H9 (cell line): ENCODE measurements around the gene RMND5A. TPM values are rescaled to one million over a fixed set of nuclear protein-coding genes. Genes with fewer than 3 reads are reported as not detected.

Experiments
- DNase-seq: peaks from one replicate; pipeline ENCODE4 v3.0.0-alpha.2; 2017
- H2AFZ ChIP-seq: one replicate; pipeline ENCODE4 v1.6.1; 2013; ENCODE audit warnings: mild to moderate bottlenecking, low read length, control low read depth, moderate library complexity
- H2AK5ac ChIP-seq: 2 replicates; pipeline ENCODE4 v1.6.1; 2013; ENCODE audit warnings: low read length, control low read depth, mixed read lengths; ENCODE audit not compliant: insufficient read length
- H2BK120ac ChIP-seq: one replicate; pipeline ENCODE4 v1.6.1; 2013; ENCODE audit warnings: low read depth, mild to moderate bottlenecking, low read length, control low read depth, inconsistent platforms; ENCODE audit not compliant: poor library complexity, severe bottlenecking
- H2BK12ac ChIP-seq: 2 replicates; pipeline ENCODE4 v1.6.1; 2013; ENCODE audit warnings: low read length, control low read depth, mixed read lengths, low read depth; ENCODE audit not compliant: insufficient read length
- H2BK15ac ChIP-seq: 2 replicates; pipeline ENCODE4 v1.6.1; 2013; ENCODE audit warnings: low read depth, low read length, control low read depth
- H2BK20ac ChIP-seq: one replicate; pipeline ENCODE4 v1.6.1; 2013; ENCODE audit warnings: low read depth, mild to moderate bottlenecking, low read length, control low read depth, inconsistent platforms; ENCODE audit not compliant: poor library complexity, severe bottlenecking
- H2BK5ac ChIP-seq: 2 replicates; pipeline ENCODE4 v1.6.1; 2013; ENCODE audit warnings: low read length, control low read depth, mixed read lengths; ENCODE audit not compliant: insufficient read length
- H3K14ac ChIP-seq: 2 replicates; pipeline ENCODE4 v1.6.1; 2013; ENCODE audit warnings: low read length, control low read depth; ENCODE audit not compliant: insufficient read depth
- H3K18ac ChIP-seq: 2 replicates; pipeline ENCODE4 v1.6.1; 2013; ENCODE audit warnings: low read depth, mild to moderate bottlenecking, mixed read lengths, low read length, control low read depth; ENCODE audit not compliant: insufficient read length
- H3K23ac ChIP-seq: 2 replicates; pipeline ENCODE4 v1.6.1; 2013; ENCODE audit warnings: low read length, control low read depth, mixed read lengths, low read depth; ENCODE audit not compliant: insufficient read length
- H3K23me2 ChIP-seq: 2 replicates; pipeline ENCODE4 v1.6.1; 2013; ENCODE audit warnings: low read depth, mild to moderate bottlenecking, mixed read lengths, low read length, control low read depth; ENCODE audit not compliant: insufficient read length, poor library complexity, severe bottlenecking
- H3K27ac ChIP-seq: 2 replicates; pipeline ENCODE4 v1.5.1; 2013; ENCODE audit warnings: low read length, control low read depth, mixed read lengths, low read depth; ENCODE audit not compliant: insufficient read length
- H3K27me3 ChIP-seq: 2 replicates; pipeline ENCODE4 v1.6.1; 2013; ENCODE audit warnings: low read length, control low read depth, inconsistent platforms; ENCODE audit not compliant: insufficient read depth
- H3K4ac ChIP-seq: 2 replicates; pipeline ENCODE4 v1.6.1; 2013; ENCODE audit warnings: low read depth, mild to moderate bottlenecking, control low read depth, inconsistent platforms, low read length, moderate library complexity
- H3K4me1 ChIP-seq: 2 replicates; pipeline ENCODE4 v1.6.1; 2013; ENCODE audit warnings: low read length, control low read depth, inconsistent platforms; ENCODE audit not compliant: insufficient read depth
- H3K4me2 ChIP-seq: 2 replicates; pipeline ENCODE4 v1.6.1; 2013; ENCODE audit warnings: low read length, control low read depth, mixed read lengths; ENCODE audit not compliant: insufficient read length, insufficient read depth
- H3K56ac ChIP-seq: 2 replicates; pipeline ENCODE4 v1.6.1; 2013; ENCODE audit warnings: low read depth, mild to moderate bottlenecking, mixed read lengths, low read length, control low read depth; ENCODE audit not compliant: insufficient read length
- H3K79me1 ChIP-seq: 2 replicates; pipeline ENCODE4 v1.6.1; 2013; ENCODE audit warnings: low read depth, mild to moderate bottlenecking, moderate library complexity, low read length, control low read depth, inconsistent platforms; ENCODE audit not compliant: insufficient read depth, poor library complexity, severe bottlenecking
- H3K79me2 ChIP-seq: 2 replicates; pipeline ENCODE4 v1.6.1; 2013; ENCODE audit warnings: low read length, control low read depth, inconsistent platforms; ENCODE audit not compliant: insufficient read depth
- H3K9ac ChIP-seq: 2 replicates; pipeline ENCODE4 v1.6.1; 2013; ENCODE audit warnings: low read length, control low read depth, mixed read lengths; ENCODE audit not compliant: insufficient read length; ENCODE audit errors: extremely low read depth
- H3K9me3 ChIP-seq: one replicate; pipeline ENCODE4 v1.6.1; 2013; ENCODE audit warnings: low read depth, low read length, inconsistent platforms; ENCODE audit not compliant: control insufficient read depth
- H3T11ph ChIP-seq: one replicate; pipeline ENCODE4 v1.6.1; 2013; ENCODE audit warnings: mild to moderate bottlenecking, low read length, control low read depth, inconsistent platforms
- H4K20me1 ChIP-seq: one replicate; pipeline ENCODE4 v1.6.1; 2013; ENCODE audit not compliant: control insufficient read depth, insufficient read length, insufficient read depth
- H4K5ac ChIP-seq: 2 replicates; pipeline ENCODE4 v1.6.1; 2013; ENCODE audit warnings: low read depth, mild to moderate bottlenecking, mixed read lengths, low read length, control low read depth; ENCODE audit not compliant: insufficient read length
- H4K8ac ChIP-seq: replicated peaks from 2 replicates; pipeline ENCODE4 v1.6.1; 2013; ENCODE audit warnings: low read length, control low read depth, mixed read lengths, low read depth; ENCODE audit not compliant: insufficient read length
- H4K91ac ChIP-seq: 2 replicates; pipeline ENCODE4 v1.6.1; 2013; ENCODE audit warnings: low read depth, mild to moderate bottlenecking, moderate library complexity, mixed read lengths, low read length, control low read depth; ENCODE audit not compliant: insufficient read length
- H3K27ac Mint-ChIP-seq, 3 experiments: 2 replicates in 2 of 3; 3 replicates in 1 of 3; pipeline ENCODE4 v1.8.0; 2020 to 2021; ENCODE audit warnings: mixed read lengths in 3 of 3, mild to moderate bottlenecking in 1 of 3, moderate library complexity in 1 of 3
- H3K27me3 Mint-ChIP-seq: 2 replicates; pipeline ENCODE4 v1.8.0; 2021; ENCODE audit warnings: low read depth, mild to moderate bottlenecking, moderate library complexity, mixed read lengths
- H3K36me3 Mint-ChIP-seq, 3 experiments: 2 replicates in 2 of 3; 3 replicates in 1 of 3; pipeline ENCODE4 v1.8.0; 2020 to 2021; ENCODE audit warnings: low read depth in 3 of 3, mixed read lengths in 3 of 3; ENCODE audit not compliant: insufficient read depth in 1 of 3
- H3K4me1 Mint-ChIP-seq, 2 experiments: 2 replicates each; pipeline ENCODE4 v1.8.0; 2020; ENCODE audit warnings: mixed read lengths in 2 of 2
- H3K4me3 Mint-ChIP-seq, 2 experiments: 2 replicates in 1 of 2; 3 replicates in 1 of 2; pipeline ENCODE4 v1.8.0; 2020 to 2021; ENCODE audit warnings: mild to moderate bottlenecking in 2 of 2, mixed read lengths in 2 of 2, moderate library complexity in 1 of 2
- H3K9me3 Mint-ChIP-seq, 2 experiments: 2 replicates in 1 of 2; 3 replicates in 1 of 2; pipeline ENCODE4 v1.8.0; 2020; ENCODE audit warnings: mild to moderate bottlenecking in 2 of 2, mixed read lengths in 2 of 2, moderate library complexity in 1 of 2
- WGBS: extraction: QIAGEN DNeasy Blood & Tissue Kit; methylation state at CpG from one replicate; pipeline ENCODE4 v1.1.7; 2013; ENCODE audit warnings: missing lambda C conversion rate, low lambda C conversion rate, mixed read lengths; ENCODE audit not compliant: insufficient read length; ENCODE audit errors: extremely low coverage; 5-methylcytosine and 5-hydroxymethylcytosine counted together
- total RNA-seq: library from RNA; stranded (reverse); gene quantifications from 2 replicates; pipeline ENCODE4 v1.2.1, GENCODE V29; 2021
- TF ChIP-seq, protein P1 (sequence below): fragments of 200-600 bp; sonication (generic); conservative IDR thresholded peaks from 3 replicates; pipeline ENCODE4 v1.8.0; 2021; ENCODE audit warnings: antibody characterized with exemption, mild to moderate bottlenecking

The RMND5A gene
- total RNA-seq, 1 experiment from 2014 or later: 48.8 TPM

DNA sequence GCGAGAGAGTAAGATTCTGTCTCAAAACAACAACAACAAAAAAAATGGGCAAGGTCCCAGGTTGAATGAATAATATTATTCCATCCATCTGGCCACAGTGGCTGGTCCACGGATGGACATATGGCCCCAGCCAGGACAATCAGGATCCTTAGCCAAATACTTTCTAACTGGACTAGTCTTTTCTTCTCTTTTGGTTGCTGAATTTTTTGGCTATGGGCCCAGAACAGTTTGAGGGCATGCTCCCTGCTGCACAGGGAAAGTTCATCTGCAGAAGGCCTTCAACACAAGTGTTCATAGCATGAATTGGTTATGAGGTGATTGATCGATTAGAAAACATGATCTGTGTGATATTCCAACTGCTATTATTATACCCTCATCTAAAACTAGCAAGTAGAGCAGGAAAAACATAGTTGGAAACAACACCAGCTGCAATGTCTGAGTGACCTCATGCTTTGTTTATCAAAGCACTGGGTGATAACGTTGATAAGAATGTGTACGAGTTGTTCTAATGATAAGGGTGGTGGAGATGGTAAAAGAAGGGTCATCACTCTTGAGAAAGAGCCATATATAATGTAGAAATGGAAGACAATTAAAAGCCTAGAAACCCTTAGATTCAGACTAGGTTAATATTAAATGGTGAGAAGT, 48.6 kb upstream of the RMND5A start:
- Histone ChIP-seq H4K20me1 (no peaks in the 10 kb centered on the region), H3K4ac (no peak overlapping the region), H3K9ac (no peak overlapping the region), H3K27me3 (no peaks in the 10 kb centered on the region), H3K4me1 (no peaks in the 10 kb centered on the region), H4K5ac (no peak overlapping the region), H4K91ac (no peak overlapping the region), H3K18ac (no peak overlapping the region), H2BK20ac (no peak overlapping the region), H3K23me2 (no peaks in the 10 kb centered on the region), H3K4me2 (no peak overlapping the region), H3K9me3 (no peaks in the 10 kb centered on the region), H2AFZ (no peak overlapping the region), H2BK12ac (no peak overlapping the region), H4K8ac (no peak overlapping the region), H3K79me1 (no peaks in the 10 kb centered on the region), H3K14ac (no peak overlapping the region), H2BK120ac (no peak overlapping the region), H3T11ph (no peak overlapping the region), H2BK5ac (no peak overlapping the region), H3K79me2 (no peaks in the 10 kb centered on the region), H3K27ac (no peak overlapping the region), H2AK5ac (no peak overlapping the region), H3K56ac (no peak overlapping the region), H2BK15ac (no peak overlapping the region), H3K23ac (no peak overlapping the region)
- peaks cover 0 to 4% (median 3%) of the 10 kb centered on the region in 3 experiments; a peak in 3 of 7 replicates for H3K36me3 Mint-ChIP-seq
- peaks cover 6% of the 10 kb centered on the region for H3K27me3 Mint-ChIP-seq
- TF ChIP-seq, protein P1, sequence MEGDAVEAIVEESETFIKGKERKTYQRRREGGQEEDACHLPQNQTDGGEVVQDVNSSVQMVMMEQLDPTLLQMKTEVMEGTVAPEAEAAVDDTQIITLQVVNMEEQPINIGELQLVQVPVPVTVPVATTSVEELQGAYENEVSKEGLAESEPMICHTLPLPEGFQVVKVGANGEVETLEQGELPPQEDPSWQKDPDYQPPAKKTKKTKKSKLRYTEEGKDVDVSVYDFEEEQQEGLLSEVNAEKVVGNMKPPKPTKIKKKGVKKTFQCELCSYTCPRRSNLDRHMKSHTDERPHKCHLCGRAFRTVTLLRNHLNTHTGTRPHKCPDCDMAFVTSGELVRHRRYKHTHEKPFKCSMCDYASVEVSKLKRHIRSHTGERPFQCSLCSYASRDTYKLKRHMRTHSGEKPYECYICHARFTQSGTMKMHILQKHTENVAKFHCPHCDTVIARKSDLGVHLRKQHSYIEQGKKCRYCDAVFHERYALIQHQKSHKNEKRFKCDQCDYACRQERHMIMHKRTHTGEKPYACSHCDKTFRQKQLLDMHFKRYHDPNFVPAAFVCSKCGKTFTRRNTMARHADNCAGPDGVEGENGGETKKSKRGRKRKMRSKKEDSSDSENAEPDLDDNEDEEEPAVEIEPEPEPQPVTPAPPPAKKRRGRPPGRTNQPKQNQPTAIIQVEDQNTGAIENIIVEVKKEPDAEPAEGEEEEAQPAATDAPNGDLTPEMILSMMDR: no peak
- H3K27ac Mint-ChIP-seq: no peak overlapping the region
- H3K9me3 Mint-ChIP-seq: peaks cover 18 to 22% of the 10 kb centered on the region in 2 experiments; a peak in 4 of 5 replicates
- no CpG with 5 or more reads among the region's 5 CpGs for WGBS
- no peak overlapping the region for H3K4me3 Mint-ChIP-seq
- no peaks in the 10 kb centered on the region for H3K4me1 Mint-ChIP-seq
- no peak for DNase-seq
